ENCODE data around the gene HOXB3. TPM values are rescaled to one million over a fixed set of nuclear protein-coding genes. Genes with fewer than 3 reads are reported as not detected.

The HOXB3 gene
- total and polyA plus RNA-seq, 8 donors: 1.1 to 5.6 (median 2.0) TPM

DNA sequence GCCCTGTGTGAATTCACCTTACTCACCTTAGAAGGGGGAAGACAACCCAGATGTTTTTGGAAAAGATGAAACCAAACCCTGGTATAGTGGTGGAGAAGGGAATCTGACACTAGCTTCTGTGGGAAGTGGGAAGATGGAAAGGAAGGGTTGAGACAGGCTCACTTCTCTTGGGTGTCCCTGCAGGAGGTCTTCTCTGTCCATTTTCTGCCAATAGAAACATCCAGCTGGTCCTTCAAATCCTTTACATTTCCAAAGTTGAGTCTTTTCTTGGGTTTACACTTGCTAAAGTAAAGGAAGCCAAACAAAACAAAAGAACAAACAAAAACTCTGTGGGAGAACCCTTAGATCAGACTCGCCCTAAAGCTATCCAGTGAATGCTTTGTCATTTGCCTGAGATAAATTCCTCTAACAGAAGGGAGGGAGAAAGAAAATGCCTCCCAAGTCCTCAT, 69.4 kb downstream of the HOXB3 start:
- Histone ChIP-seq H3K36me3 (no peaks in the 10 kb centered on the region), H3K27me3 (no peaks in the 10 kb centered on the region), H3K4me3 (no peak overlapping the region), H3K4me1 (no peaks in the 10 kb centered on the region), H3K9me3 (no peaks in the 10 kb centered on the region), H3K27ac (no peak overlapping the region)
- intact Hi-C loops (cut with DNase I): no loop called here
- FAIRE-seq (no peak), DNase-seq (no peak), ATAC-seq (no peak)
- TF ChIP-seq, protein P1, sequence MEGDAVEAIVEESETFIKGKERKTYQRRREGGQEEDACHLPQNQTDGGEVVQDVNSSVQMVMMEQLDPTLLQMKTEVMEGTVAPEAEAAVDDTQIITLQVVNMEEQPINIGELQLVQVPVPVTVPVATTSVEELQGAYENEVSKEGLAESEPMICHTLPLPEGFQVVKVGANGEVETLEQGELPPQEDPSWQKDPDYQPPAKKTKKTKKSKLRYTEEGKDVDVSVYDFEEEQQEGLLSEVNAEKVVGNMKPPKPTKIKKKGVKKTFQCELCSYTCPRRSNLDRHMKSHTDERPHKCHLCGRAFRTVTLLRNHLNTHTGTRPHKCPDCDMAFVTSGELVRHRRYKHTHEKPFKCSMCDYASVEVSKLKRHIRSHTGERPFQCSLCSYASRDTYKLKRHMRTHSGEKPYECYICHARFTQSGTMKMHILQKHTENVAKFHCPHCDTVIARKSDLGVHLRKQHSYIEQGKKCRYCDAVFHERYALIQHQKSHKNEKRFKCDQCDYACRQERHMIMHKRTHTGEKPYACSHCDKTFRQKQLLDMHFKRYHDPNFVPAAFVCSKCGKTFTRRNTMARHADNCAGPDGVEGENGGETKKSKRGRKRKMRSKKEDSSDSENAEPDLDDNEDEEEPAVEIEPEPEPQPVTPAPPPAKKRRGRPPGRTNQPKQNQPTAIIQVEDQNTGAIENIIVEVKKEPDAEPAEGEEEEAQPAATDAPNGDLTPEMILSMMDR (IDR thresholded peaks at IDR 0.05): no peak
- WGBS, 2 donors: 29 to 32% methylated on average over 1 of the region's 1 CpG

DNA sequence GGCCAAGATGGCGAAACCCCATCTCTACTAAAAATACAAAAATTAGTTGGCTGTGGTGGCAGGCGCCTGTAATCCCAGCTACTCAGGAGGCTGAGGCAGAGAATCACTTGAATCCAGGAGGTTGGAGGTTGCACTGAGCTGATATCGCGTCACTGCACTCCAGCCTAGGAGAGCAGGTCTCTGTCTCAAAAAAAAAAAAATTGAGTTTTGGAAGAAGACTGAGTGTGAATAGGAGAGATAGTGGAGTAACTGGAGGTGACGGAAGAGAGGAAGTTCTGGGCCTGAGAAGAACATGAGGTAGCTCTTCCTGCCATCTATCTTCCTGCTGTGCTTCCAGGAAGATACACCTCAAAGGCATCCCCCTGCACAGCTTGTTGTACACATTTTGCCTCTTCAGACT, 70.6 kb downstream of the HOXB3 start:
- peaks cover 0 to 6% (median 2%) of the 10 kb centered on the region in 4 donors for H3K27me3 ChIP-seq

DNA sequence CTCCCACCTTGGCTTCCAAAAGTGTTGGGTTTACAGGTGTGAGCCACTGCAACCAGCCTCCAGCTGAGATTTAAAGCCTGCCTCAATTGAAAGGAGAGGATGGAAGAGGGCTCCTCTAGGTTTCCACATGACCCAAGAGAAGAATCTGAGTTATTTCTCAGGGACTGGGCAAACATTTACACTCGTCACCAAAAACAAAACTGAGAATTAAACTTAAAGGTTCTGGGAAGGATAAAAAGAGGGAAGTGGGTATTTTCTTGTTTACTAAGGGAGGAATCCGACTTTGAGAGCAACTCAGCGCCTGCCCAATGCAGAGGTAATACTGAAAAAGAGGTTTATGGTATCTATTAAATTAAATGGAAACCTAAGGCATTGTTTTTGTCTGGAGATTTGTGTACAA, 72.6 kb downstream of the HOXB3 start:
- no peak for ATAC-seq
- intact Hi-C loops (cut with DNase I): no loop called here
- H3K36me3 ChIP-seq: no peaks in the 10 kb centered on the region
- H3K27me3 ChIP-seq: peaks cover 0 to 9% (median 2%) of the 10 kb centered on the region in 4 donors
- no peak overlapping the region for H3K27ac ChIP-seq
- no peak overlapping the region for H3K4me3 ChIP-seq
- 16 to 22% methylated on average over 3 of the region's 3 CpGs for WGBS, 2 donors
- H3K4me1 ChIP-seq: peaks cover 0 to 3% (median 0%) of the 10 kb centered on the region in 3 donors
- DNase-seq: no peak
- H3K9me3 ChIP-seq: no peaks in the 10 kb centered on the region
- no peak for FAIRE-seq
- TF ChIP-seq, protein P1 (IDR thresholded peaks at IDR 0.05): no peak

More for the DNA sequence above, 70.6 kb downstream of the HOXB3 start:
- TF ChIP-seq, protein P1 (IDR thresholded peaks at IDR 0.05): no peak
- no peaks in the 10 kb centered on the region for H3K36me3 ChIP-seq
- DNase-seq: no peak
- no peak for FAIRE-seq
- ATAC-seq: no peak
- H3K9me3 ChIP-seq: no peaks in the 10 kb centered on the region
- WGBS, 2 donors: 64 to 76% methylated on average over 5 of the region's 5 CpGs
- H3K4me3 ChIP-seq: no peak overlapping the region
- H3K27ac ChIP-seq: no peak overlapping the region
- no peaks in the 10 kb centered on the region for H3K4me1 ChIP-seq
- intact Hi-C loops (cut with DNase I): no loop called here

DNA sequence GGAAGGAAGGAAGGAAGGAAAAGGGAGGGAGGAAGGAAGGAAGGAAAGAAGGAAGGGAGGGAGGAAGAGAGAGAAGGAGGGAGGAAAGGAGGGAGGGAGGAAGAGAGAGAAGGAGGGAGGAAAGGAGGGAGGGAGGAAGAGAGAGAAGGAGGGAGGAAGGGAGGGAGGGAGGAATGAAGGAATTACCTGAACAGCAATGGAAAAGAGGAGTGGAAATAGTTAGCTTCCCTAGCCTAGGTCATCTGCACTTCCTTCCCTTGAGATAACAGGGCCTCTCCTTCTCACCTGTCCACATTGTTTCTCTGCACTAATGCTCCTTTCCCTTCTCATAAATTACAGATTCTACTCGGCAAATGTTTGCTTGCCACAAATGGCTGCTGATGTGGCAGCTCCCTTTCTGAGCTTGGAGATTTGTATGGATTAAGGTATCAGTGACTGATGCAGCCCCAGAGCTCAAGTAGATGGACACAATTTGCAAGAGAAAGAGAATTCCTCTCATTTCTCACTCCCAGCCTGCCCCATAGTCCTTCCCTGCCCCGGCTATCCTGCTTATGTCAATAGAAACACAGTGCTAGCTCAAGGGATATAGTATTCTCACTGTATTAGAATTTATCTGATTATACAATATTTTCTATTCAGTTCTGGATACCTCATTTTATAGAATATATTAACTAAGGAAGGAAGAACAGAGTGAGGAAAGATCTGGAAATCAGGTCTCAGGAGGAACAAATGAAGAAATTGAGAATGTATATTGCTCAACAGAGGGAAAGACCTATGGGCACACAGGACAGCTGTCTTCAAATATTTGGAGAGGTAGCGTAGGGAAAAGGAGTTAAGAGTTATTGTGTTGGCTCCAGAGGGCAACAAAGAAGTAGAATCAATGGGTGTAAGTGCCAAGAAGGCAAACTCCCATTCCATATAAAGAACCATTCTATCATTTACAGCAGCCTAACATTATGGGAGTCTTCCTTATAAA, 73.8 kb downstream of the HOXB3 start:
- intact Hi-C loops (cut with DNase I): no loop called here
- Histone ChIP-seq H3K9me3 (no peaks in the 10 kb centered on the region), H3K4me1 (peaks cover 0 to 3% (median 0%) of the 10 kb centered on the region in 3 donors), H3K36me3 (no peaks in the 10 kb centered on the region), H3K27ac (no peak overlapping the region), H3K27me3 (peaks cover 0 to 13% (median 3%) of the 10 kb centered on the region in 4 donors), H3K4me3 (no peak overlapping the region)
- DNase-seq: no peak
- no peak for ATAC-seq
- TF ChIP-seq, protein P1 (IDR thresholded peaks at IDR 0.05): no peak
- 22 to 29% methylated on average over 3 of the region's 3 CpGs for WGBS, 2 donors
- no peak for FAIRE-seq

DNA sequence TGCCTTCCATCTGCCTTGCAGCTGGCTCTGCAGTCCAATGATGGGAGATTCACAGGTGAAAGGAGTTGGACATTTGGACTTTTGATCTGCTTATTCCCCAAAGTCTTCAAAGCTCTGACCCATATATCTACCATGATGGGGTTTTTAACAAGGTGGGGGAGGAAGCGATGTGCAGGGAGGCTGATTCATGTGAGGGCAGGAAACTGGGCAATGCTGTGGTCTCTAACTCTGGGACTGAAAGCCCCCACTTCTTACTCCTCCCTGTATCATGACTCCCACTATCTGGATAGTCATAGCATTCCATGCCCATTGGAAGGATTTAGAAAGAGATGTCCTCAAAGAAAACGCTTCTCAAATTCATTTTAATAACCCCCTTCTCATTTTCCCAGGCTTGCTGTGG, 75.6 kb downstream of the HOXB3 start:
- H3K9me3 ChIP-seq: no peaks in the 10 kb centered on the region
- intact Hi-C loops (cut with DNase I): no loop called here
- no peak overlapping the region for H3K27ac ChIP-seq
- no peak overlapping the region for H3K4me3 ChIP-seq
- peaks cover 0 to 27% (median 3%) of the 10 kb centered on the region in 4 donors for H3K27me3 ChIP-seq
- no peaks in the 10 kb centered on the region for H3K36me3 ChIP-seq
- H3K4me1 ChIP-seq: peaks cover 0 to 3% (median 0%) of the 10 kb centered on the region in 3 donors
- 59 to 71% methylated on average over 2 of the region's 2 CpGs for WGBS, 2 donors
- DNase-seq: no peak
- TF ChIP-seq, protein P1 (IDR thresholded peaks at IDR 0.05): no peak
- no peak for FAIRE-seq
- no peak for ATAC-seq

Measured in pancreas (tissue), 10 donors.